ENCODE data around the gene ICAM1. TPM values are rescaled to one million over a fixed set of nuclear protein-coding genes. Genes with fewer than 3 reads are reported as not detected.

The ICAM1 gene
- total and polyA plus RNA-seq, 2 of the 13 experiments (the other 11 are each of a cell fraction or from before 2014, with no cell fraction given), result 37.9 to 98.4 TPM

DNA sequence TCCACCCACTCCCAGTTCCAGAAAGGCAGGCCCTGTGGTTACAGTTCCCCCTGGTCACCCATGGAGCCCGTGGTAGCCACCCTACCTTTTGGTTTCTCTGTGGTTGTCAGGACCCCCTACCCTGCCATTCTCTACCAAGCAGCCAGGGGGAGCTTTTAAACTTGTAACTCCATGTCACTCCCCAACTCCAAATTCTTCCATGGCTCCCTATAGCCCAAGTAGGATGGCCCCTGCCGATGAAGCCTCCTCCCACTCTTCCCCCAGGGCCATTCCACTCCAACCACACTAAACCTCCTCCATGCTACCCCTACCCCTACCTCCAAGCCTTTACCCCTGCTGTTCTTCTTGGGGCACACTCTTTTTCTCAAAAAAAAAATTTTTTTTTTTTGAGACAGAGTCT, 42.0 kb upstream of the ICAM1 start:
- ChIA-PET CTCF (ENCODE audit: low intra/inter-chr PET ratio, low total read pairs) (interaction anchor here (3.9 kb wide), 1 partner anchor 21 kb away, joined by 33 read pairs; no protein-coding TSS in a partner anchor), POLR2A (interaction anchor here (0.6 kb wide), 1 partner anchor 11 kb away, joined by 3 read pairs; no protein-coding TSS in a partner anchor)
- Histone ChIP-seq H3K27me3 (ENCODE audit: control insufficient read depth in 1 of 2, insufficient read depth in 2 of 2, low read length in 2 of 2) (peaks cover 2 to 11% of the 10 kb centered on the region in 2 experiments; a peak in 4 of 5 replicates), H3K4me3 (replicated peaks in 1 of 3; ENCODE audit: insufficient read depth in 1 of 3, low read depth in 2 of 3, low read length in 3 of 3) (no peak overlapping the region), H3K79me2 (ENCODE audit: insufficient read depth, low read length) (no peaks in the 10 kb centered on the region), H3K9me3 (ENCODE audit: low read length) (no peaks in the 10 kb centered on the region), H2AFZ (ENCODE audit: low read length) (no peak overlapping the region), H3K9ac (ENCODE audit: insufficient read depth, low read depth, low read length) (no peak overlapping the region), H3K4me2 (ENCODE audit: low read depth, low read length) (no peak overlapping the region), H3K36me3 (replicated peaks in 1 of 2; ENCODE audit: control insufficient read depth in 1 of 2, insufficient read depth in 2 of 2, low read length in 2 of 2) (no peaks in the 10 kb centered on the region), H4K20me1 (ENCODE audit: insufficient read depth, low read length) (no peaks in the 10 kb centered on the region), H3K27ac (ENCODE audit: extremely low read length, insufficient read depth, low read length) (no peak overlapping the region), H3K4me1 (ENCODE audit: insufficient read depth, low read length) (peaks cover 21% of the 10 kb centered on the region)
- DNase-seq (ENCODE audit: low spot score) (peak; percentile 48), ATAC-seq (peak; percentile 29), FAIRE-seq (no peak)
- no TSS peak for BruUV-seq (replicated peaks)
- WGBS (ENCODE audit: low lambda C conversion rate), result 40% methylated on average over 1 of the region's 2 CpGs
- intact Hi-C loops (cut with micrococcal nuclease; ENCODE audit: unreplicated experiment) (no loop called here), in situ Hi-C loops (cut with HindIII; ENCODE audit: extremely low pct_ligation_motif_present, low pct_unique_long_range_greater_than_20kb) (no loop called here)
- TF ChIP-seq ZNF724P (CRISPR knock-in tag; IDR thresholded peaks at IDR 0.05; ENCODE audit: borderline replicate concordance), result no peak
- peak; percentile 30; the same call in 1 of the 2 replicates for TF ChIP-seq RAD21 (CRISPR knock-in tag; IDR thresholded peaks at IDR 0.05)
- no peak for TF ChIP-seq SRY (CRISPR knock-in tag; IDR thresholded peaks at IDR 0.05)
- no peak for TF ChIP-seq RXRB (CRISPR knock-in tag; IDR thresholded peaks at IDR 0.05; ENCODE audit: borderline replicate concordance)
- TF ChIP-seq GABPB1 (CRISPR knock-in tag; IDR thresholded peaks at IDR 0.05), result no peak
- no peak for TF ChIP-seq ISL2 (CRISPR knock-in tag; IDR thresholded peaks at IDR 0.05)
- no peak for TF ChIP-seq WIZ (CRISPR knock-in tag; IDR thresholded peaks at IDR 0.05)
- TF ChIP-seq, protein P1, sequence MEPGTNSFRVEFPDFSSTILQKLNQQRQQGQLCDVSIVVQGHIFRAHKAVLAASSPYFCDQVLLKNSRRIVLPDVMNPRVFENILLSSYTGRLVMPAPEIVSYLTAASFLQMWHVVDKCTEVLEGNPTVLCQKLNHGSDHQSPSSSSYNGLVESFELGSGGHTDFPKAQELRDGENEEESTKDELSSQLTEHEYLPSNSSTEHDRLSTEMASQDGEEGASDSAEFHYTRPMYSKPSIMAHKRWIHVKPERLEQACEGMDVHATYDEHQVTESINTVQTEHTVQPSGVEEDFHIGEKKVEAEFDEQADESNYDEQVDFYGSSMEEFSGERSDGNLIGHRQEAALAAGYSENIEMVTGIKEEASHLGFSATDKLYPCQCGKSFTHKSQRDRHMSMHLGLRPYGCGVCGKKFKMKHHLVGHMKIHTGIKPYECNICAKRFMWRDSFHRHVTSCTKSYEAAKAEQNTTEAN (CRISPR knock-in tag; conservative IDR thresholded peaks at IDR 0.05), result no peak
- TF ChIP-seq ZMYM3 (CRISPR knock-in tag; IDR thresholded peaks at IDR 0.05), result 0 out of 2 replicates have a peak, but pooled peaks have one; percentile 22
- TF ChIP-seq CBX5 (CRISPR knock-in tag; IDR thresholded peaks at IDR 0.05; ENCODE audit: borderline replicate concordance), result no peak
- TF ChIP-seq, protein P2, sequence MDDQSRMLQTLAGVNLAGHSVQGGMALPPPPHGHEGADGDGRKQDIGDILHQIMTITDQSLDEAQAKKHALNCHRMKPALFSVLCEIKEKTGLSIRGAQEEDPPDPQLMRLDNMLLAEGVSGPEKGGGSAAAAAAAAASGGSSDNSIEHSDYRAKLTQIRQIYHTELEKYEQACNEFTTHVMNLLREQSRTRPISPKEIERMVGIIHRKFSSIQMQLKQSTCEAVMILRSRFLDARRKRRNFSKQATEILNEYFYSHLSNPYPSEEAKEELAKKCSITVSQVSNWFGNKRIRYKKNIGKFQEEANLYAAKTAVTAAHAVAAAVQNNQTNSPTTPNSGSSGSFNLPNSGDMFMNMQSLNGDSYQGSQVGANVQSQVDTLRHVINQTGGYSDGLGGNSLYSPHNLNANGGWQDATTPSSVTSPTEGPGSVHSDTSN (CRISPR knock-in tag; IDR thresholded peaks at IDR 0.05; ENCODE audit: borderline replicate concordance), result no peak
- TF ChIP-seq, protein P3, sequence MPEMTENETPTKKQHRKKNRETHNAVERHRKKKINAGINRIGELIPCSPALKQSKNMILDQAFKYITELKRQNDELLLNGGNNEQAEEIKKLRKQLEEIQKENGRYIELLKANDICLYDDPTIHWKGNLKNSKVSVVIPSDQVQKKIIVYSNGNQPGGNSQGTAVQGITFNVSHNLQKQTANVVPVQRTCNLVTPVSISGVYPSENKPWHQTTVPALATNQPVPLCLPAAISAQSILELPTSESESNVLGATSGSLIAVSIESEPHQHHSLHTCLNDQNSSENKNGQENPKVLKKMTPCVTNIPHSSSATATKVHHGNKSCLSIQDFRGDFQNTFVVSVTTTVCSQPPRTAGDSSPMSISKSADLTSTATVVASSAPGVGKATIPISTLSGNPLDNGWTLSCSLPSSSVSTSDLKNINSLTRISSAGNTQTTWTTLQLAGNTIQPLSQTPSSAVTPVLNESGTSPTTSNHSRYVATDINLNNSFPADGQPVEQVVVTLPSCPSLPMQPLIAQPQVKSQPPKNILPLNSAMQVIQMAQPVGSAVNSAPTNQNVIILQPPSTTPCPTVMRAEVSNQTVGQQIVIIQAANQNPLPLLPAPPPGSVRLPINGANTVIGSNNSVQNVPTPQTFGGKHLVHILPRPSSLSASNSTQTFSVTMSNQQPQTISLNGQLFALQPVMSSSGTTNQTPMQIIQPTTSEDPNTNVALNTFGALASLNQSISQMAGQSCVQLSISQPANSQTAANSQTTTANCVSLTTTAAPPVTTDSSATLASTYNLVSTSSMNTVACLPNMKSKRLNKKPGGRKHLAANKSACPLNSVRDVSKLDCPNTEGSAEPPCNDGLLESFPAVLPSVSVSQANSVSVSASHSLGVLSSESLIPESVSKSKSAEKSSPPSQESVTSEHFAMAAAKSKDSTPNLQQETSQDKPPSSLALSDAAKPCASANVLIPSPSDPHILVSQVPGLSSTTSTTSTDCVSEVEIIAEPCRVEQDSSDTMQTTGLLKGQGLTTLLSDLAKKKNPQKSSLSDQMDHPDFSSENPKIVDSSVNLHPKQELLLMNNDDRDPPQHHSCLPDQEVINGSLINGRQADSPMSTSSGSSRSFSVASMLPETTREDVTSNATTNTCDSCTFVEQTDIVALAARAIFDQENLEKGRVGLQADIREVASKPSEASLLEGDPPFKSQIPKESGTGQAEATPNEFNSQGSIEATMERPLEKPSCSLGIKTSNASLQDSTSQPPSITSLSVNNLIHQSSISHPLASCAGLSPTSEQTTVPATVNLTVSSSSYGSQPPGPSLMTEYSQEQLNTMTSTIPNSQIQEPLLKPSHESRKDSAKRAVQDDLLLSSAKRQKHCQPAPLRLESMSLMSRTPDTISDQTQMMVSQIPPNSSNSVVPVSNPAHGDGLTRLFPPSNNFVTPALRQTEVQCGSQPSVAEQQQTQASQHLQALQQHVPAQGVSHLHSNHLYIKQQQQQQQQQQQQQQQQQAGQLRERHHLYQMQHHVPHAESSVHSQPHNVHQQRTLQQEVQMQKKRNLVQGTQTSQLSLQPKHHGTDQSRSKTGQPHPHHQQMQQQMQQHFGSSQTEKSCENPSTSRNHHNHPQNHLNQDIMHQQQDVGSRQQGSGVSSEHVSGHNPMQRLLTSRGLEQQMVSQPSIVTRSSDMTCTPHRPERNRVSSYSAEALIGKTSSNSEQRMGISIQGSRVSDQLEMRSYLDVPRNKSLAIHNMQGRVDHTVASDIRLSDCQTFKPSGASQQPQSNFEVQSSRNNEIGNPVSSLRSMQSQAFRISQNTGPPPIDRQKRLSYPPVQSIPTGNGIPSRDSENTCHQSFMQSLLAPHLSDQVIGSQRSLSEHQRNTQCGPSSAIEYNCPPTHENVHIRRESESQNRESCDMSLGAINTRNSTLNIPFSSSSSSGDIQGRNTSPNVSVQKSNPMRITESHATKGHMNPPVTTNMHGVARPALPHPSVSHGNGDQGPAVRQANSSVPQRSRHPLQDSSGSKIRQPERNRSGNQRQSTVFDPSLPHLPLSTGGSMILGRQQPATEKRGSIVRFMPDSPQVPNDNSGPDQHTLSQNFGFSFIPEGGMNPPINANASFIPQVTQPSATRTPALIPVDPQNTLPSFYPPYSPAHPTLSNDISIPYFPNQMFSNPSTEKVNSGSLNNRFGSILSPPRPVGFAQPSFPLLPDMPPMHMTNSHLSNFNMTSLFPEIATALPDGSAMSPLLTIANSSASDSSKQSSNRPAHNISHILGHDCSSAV (CRISPR knock-in tag; IDR thresholded peaks at IDR 0.05; ENCODE audit: borderline replicate concordance), result no peak
- no peak for TF ChIP-seq ZNF572 (CRISPR knock-in tag; IDR thresholded peaks at IDR 0.05)

Data from HepG2 (cell line).